ENCODE data around the gene ITGA3. TPM values are rescaled to one million over a fixed set of nuclear protein-coding genes. Genes with fewer than 3 reads are reported as not detected.

Gene ITGA3
- polyA plus RNA-seq (2012; ENCODE audit: insufficient read depth, insufficient read length): 14.3 TPM

DNA sequence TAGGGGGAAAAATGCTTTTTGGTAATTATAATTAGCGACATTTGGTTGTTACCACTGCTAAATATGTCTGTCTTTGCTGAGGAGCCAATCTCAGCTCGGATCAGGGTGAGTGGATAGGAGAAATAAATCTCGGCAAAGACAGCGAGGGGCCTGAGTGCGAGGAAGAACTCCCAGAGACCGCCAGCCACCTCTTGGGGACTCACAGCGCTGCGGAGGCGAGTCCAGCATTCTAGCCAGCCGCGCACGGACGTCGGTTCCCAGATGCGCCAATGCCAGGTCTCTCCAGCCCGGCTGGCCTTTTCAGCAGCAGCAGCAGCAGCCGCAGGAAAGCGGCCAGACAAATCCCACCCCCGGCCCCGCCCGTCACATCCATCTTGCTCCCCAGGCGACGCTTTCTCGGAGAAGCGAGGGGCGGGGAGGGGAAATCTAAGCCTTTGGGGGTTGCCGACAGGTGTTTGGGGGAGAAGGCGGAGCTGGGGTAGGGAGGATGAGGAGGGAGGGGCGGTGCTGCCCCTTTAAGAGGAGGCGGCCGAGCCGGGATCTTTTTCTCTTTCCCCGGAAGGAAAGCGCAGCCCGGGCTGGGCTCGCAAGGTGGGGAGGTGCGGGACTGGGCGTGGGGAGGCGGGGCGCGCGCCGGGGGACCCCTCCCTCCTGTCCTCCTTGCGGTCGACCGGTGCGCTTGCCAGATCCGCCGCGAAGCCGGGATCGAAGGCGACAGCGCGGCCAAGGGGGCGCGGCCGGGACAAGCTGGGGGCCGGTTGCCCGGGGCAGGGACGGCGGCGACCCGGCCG is at the start of gene ITGA3:
ITGA3 (plus strand) TSS at position 685 of the 791 bp plus-strand sequence. CDS start 330 bp downstream, outside the sequence.
- peak; percentile 80 for DNase-seq (ENCODE audit: low read depth, low spot score)
- peak within 1 kb of the TSS; percentile 68 for H3K4me3 ChIP-seq (ENCODE audit: low read length)

DNA sequence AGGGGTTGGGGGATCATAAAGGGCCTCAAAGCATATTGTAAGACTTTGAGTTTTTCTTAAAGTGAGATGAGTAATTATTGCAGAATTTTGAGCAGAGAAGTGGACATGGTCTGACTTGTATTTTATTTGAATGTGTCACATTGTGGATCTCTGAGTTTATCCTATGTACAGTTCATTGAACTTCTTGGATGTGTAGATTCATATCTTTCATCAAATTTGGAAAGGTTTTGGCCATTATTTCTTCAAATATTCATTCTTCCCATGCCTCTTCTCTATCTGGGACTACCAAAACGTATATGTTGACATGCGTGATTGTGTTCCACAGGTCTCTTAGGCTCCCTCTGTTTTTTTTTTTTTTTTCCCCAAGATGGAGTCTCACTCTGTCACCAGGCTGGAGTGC is 46.6 kb upstream of the ITGA3 start:
- no peak for DNase-seq (ENCODE audit: low read depth, low spot score)
- H3K4me3 ChIP-seq (ENCODE audit: low read length): no peak overlapping the region

DNA sequence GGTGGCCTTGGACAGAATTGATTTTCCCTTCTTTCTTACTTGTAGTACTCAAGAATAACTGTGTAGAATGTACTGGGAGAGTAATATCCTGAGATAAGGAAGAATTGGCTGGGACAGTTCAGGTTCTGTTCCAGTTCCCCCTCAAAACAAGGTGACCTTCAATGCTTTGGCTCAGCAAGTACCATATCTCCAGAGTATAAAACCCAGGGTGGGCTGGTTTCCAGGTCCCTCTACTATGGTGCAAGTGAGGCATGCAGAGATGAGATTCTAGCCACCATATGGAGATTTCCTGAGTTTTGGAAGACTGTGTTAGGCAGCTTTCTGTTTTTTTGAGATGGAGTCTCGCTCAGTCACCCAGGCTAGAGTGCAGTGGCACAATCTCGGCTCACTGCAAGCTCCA is 42.8 kb upstream of the ITGA3 start:
- no peak overlapping the region for H3K4me3 ChIP-seq (ENCODE audit: low read length)
- DNase-seq (ENCODE audit: low read depth, low spot score): no peak

DNA sequence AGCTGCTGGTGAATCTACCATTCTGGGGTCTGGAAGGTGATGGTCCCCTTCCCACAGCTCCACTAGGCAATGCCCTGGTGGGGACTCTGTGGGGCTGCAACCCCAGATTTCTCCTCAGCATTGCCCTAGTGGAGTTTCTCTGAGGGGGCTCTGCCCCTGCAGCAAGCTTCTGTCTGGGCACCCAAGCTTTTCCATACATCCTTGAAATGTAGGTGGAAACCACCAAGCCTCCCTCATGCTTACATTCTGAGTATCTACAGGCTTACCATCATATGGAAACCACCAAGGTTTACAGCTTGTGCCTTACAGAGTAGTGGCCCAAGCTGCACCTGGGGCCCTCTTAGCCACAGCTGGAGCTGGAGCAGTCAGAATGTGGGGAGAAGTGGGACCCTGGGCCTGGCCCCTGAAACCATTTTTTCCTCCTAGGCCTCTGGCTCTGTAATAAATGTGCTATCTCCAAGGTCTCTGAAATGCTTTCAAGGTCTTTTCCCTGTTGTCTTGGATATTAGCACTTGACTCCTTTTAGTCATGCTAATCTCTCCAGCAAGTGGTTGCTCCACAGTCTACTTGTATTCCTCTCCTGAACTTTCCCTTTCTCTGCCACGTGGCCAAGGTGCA is 41.3 kb upstream of the ITGA3 start:
- DNase-seq (ENCODE audit: low read depth, low spot score): no peak
- H3K4me3 ChIP-seq (ENCODE audit: low read length): no peak overlapping the region

DNA sequence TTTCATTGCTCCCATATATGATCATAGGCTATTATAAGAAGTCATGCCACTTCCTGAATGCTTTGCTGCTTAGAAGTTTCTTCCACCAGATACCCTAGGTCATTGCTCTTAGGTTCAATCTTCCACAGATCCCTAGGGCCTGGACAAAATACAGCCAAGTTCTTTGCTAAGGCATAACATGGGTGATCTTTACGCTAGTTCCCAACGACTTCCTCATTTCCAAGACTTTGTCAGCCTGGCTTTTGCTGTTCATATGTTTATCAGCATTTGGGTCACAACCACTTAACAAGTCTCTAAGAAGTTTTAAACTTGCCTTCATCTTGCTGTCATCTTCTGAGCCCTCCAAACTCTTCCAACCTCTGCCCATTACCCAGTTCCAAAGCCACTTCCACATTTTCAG is 40.8 kb upstream of the ITGA3 start:
- DNase-seq (ENCODE audit: low read depth, low spot score): no peak
- no peak overlapping the region for H3K4me3 ChIP-seq (ENCODE audit: low read length)

DNA sequence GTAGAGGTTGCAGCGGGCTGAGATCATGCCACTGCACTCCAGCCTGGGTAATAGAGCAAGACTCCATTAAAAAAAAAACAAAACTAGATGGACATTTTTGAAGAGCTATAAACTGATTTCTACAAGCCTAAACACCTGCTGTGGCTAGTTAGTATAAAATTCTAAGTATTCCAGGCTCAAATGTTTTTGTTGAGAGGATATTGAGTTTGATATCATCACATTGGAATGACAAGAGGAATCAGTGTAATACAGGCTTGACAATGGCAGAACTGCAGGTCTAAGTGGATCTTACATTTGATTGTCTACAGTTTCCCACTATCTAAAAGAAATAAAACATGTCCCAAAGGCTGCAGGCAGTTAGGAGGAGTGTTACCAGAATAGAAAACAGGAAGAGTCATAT is 37.0 kb upstream of the ITGA3 start:
- H3K4me3 ChIP-seq (ENCODE audit: low read length): no peak overlapping the region
- DNase-seq (ENCODE audit: low read depth, low spot score): no peak

DNA sequence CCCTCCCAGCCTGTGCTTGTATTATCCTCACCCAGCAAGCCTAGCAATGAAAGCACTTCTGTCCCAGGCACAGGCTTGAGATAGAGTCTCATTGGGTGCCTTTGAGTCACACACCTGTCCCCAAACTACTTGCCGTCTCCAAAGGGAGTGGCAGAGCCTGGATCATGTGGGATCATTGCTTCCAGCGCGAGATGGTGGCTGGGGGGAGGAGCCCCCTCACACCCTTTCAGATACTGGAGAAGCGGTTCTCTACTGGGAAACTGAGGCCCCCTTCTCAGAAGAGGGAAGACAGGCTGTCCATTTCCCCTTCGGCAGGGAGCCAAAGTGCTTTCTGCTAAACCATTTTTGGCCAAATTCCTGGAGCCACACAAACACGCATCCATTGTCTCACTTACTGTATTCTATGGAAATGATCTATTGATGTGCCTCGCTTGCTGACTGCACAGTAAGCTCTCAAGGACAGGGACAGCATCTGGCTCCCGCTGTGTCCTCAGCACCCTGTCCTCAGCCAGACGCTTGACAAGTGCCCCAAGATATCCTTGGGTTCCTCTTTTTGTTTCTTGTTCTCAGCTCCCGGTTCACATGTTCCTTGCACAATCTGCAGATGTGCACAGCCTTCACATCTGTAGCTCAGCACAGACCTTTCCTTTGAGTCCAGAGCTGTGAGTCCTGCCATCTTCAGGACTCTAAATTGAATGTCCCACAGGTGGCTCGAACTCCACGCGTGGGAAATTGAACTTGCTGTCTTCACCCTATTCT is 34.9 kb upstream of the ITGA3 start:
- no peak for DNase-seq (ENCODE audit: low read depth, low spot score)
- H3K4me3 ChIP-seq (ENCODE audit: low read length): no peak overlapping the region

DNA sequence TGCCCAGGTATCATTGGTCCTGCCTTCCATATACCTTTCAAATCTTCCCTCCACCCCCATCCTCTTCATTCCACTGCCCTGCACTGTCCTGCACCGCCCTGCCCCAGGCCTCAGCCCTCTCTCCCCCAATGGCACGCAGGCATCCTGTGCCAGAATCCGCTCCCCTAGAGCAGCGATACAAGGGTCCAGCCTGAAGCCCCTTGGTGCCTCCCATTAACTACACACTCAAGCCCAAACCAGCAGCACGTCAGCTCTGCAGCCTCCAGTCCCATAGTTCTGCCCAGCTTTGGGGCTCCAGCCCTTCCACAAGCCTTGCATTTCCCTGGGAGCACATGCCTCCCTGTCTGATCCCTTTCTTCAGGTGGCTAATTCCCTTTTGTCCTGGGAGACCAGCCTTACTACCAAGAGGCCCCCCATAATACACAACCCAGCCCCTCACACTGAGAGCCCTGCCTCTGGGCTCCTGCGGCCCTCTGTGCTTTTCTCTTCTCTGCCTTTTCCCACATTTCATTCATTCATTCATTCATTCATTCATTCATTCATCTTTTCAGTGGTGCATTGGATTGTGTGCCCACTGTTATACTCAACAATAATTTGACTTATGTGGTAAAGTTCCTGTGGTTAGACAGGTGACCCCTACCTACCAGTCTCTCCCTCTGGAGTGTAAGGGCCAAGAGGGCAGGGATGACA is 34.1 kb upstream of the ITGA3 start:
- no peak for DNase-seq (ENCODE audit: low read depth, low spot score)
- no peak overlapping the region for H3K4me3 ChIP-seq (ENCODE audit: low read length)

DNA sequence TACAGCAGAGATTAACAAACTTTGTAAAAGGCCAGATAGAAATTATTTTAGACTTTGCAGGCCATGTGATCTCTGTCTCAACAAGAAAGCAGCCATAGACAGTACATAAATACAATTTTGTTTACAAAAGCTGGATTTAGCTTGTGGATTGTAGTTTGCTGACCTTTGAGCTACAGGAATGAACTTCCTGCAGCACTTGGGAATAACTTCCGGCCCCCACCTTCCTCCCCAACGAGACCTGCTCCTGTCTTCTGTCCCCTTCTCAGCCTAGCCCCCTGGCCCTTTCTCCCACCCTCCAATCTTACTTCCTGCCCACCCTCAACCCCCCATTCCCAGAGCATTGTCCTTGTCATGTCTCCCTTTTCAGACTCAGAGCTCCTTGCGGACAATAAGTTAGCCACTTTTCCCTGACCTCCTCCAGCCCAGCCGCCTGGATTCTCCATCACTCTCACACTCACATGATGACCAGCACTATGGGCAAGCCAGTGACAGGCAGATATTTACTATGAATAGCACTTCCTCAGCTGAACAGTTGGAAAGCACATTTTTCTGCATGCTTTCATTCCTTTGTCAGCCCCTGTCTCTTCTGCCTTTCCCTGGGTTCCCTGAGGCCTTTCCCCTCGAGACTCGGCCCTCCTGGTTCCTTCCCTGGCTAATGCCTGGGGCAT is 33.3 kb upstream of the ITGA3 start:
- DNase-seq (ENCODE audit: low read depth, low spot score): no peak
- H3K4me3 ChIP-seq (ENCODE audit: low read length): no peak overlapping the region

DNA sequence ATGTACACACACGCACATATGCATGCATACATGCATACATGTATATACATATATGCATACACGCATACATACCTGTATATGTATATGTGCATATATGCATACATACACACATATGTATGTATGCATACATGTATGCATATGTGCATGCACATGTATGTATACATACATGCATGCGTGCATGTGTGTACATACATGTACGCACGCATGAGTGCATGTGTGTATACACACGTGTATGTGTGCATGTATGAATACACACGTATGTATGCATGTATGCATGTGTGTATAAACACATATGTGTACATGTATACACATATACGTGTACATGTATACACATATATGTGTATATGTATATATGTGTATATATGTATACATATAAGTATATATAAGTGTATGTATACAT is 32.4 kb upstream of the ITGA3 start:
- DNase-seq (ENCODE audit: low read depth, low spot score): no peak
- no peak overlapping the region for H3K4me3 ChIP-seq (ENCODE audit: low read length)

DNA sequence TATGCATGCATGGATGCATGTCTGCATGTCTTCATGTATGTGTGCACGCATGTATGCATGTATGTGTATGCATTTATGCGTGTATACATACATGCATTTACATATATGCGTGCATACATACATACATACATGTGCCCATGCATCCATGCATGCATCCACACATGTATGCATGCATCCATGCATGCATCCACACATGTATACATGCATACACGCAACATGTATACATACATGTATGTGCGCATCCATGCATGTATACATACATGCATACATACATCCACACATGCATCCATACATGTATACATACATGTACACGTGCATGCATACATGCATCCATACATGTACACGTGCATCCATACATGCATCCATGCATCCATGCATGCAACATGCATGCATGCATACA is 31.1 kb upstream of the ITGA3 start:
- no peak for DNase-seq (ENCODE audit: low read depth, low spot score)
- no peak overlapping the region for H3K4me3 ChIP-seq (ENCODE audit: low read length)

DNA sequence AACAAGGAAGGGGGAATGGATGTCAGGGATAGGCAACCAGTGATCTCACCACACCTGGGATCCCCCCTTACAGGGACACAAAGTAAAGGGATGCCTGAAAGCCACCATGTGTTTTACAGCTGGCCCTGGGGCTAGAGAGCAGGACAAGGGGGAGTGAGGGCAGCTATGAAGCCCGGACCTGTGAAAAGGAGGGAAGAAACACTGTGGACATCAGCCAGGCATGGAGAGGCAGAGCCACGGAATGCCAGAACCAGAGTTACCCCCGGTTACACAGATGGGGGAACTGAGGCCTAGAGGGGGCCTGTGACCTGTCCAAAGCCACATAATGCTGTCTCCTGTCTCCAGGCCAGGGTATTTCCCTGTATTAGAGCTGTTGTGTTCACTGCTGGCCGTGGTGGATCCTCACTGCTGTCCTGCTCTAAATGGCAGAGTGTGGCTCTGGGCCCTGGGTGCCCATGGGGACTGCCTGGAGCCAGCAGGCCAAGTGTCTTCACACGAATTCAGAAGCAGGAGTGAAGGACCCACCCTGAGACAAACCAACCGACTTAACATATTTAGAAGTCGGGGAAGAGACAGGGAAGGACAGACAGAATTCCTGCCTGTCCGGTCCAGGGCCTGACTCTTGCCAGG is 29.7 kb upstream of the ITGA3 start:
- DNase-seq (ENCODE audit: low read depth, low spot score): no peak
- no peak overlapping the region for H3K4me3 ChIP-seq (ENCODE audit: low read length)

DNA sequence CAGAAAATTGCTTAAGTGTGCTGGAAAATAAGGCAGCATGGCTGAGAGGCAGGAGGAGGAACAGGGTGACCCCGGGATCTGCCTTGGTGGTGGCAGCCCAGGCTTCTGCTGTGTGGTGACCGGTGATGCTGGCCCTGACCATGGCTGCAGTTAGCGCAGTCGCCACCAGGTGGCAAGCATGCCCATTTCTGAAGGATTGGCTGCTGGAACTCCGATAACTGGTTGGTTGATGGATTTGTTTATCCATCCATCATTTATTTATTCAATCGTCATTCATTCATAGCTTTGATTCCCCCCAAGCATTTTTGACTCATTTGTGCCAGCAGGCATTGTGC is 29.1 kb upstream of the ITGA3 start:
- peak; percentile 30 for DNase-seq (ENCODE audit: low read depth, low spot score)
- H3K4me3 ChIP-seq (ENCODE audit: low read length): no peak overlapping the region

DNA sequence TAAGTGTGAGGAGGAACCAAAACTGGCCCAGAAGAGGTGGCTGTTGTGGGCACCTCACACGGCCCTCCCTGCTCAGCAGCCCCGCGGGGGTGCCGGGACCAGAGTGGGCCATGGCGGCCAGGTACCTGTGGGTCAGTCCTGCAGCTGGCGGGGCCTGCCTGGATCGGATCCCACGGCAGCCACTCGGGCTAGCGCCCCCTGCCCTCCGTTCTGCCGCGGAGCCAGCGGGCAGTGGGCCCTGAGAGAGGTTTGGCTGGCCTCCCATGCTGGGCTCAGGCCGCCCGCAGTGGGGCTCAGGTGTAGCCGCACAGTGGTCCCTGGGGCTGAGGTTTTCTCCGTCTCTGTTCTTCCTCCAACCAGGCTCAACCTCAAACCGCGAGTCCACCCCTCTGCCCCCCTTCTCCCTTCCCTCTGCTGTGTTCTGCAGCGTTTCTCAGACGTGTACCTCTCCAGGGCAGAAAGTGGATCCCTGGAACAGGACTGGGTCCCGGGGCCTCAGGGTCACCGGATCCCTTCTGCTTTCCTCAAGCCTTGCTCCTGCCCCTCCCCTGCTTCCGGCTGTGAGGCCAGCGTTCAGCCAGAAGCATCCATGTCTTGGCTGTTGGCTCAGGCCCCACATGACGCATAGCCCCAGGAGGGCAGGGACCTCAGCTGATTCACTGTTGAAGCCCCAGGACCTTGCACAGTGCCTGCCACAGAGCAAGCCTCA is 28.6 kb upstream of the ITGA3 start:
- no peak for DNase-seq (ENCODE audit: low read depth, low spot score)
- no peak overlapping the region for H3K4me3 ChIP-seq (ENCODE audit: low read length)

DNA sequence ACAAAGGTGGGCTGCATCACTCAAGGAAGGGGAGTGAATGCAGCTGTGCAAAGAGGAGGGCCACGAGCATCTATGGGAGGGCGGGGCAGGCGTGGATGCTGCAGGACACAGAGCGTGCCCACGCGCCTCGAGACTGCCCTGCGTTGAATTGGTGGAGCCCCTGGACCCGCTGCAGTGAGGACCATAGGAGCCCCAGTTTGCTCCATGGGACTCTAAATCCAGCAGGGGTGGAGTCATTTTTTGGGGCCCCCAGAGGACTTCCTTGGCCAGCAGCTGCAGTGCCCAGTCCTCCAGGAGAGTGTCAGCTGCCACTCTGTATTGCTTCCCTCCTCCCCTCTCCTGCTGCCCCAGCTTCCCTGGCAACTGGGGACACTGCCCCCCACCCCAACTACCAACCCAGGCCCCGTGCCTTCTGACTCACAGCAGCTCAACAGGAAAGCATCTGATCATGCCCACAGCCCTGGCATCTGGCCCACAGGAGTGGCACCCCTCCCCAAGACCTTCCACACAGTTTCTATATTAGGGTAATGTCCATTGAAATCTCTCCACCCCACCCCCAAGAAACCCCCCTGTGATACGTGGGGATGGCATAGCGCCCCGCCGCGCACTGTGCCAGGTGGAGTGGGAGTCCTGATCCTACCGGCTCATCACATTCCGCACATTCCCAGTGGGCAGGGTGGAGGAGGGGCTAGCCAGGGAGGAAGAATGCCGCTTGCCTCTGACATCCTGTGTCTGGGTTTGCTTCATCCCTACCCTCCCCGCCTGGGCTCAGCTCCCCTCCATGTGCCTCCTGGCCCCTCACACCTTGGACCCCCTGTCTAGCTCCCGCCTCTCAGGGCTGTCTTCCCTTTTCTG is 27.8 kb upstream of the ITGA3 start:
- H3K4me3 ChIP-seq (ENCODE audit: low read length): no peak overlapping the region
- DNase-seq (ENCODE audit: low read depth, low spot score): no peak

DNA sequence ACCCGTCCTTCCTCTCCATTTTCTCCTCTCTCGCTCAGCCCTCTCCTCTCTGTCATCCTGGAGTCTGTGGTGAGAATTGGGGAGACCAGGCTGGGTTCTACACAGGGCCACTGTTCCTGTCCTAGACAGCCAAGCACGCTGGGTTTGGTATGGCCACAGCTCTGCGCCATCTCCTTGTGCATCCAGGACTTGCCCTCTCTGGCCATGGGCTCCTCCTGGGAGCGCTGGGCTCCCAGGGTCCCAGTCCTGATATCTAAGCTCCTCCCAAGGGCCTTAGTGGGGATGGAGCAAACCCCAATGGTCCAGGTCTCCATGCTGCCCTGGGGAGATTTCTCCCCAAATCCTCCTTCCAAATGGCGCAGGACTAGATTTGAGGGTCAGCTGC is 27.2 kb upstream of the ITGA3 start:
- no peak for DNase-seq (ENCODE audit: low read depth, low spot score)
- H3K4me3 ChIP-seq (ENCODE audit: low read length): no peak overlapping the region

DNA sequence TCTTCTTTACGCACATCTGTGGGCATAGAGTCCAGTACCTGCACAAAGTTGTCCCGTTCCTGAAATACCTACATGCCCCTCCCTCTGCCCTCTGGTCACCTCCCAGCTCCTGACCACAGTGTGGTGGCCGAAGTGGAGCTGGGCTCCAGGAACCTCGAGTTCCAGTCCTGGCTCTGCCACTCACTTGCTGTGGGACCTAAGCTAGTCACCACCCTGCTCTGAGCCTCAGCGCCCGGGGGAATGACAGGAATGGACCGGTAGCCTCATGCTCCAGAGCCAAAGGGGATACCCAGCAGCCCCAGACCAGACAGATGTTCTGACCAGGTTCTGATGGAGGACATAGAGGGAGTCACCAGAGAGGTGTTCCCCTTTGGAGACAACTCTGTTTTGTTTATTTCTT is 26.7 kb upstream of the ITGA3 start:
- H3K4me3 ChIP-seq (ENCODE audit: low read length): no peak overlapping the region
- DNase-seq (ENCODE audit: low read depth, low spot score): no peak
